Measurements from ENCODE around the gene CEACAM21. TPM values are rescaled to one million over a fixed set of nuclear protein-coding genes. Genes with fewer than 3 reads are reported as not detected.

Gene CEACAM21
- total and polyA plus RNA-seq, 4 donors: 5.1 to 11.9 (median 11.0) TPM

- 67% methylated on average over 6 of the region's 7 CpGs for WGBS (ENCODE audit: insufficient coverage)
- H3K4me1 ChIP-seq (ENCODE audit: control insufficient read depth, insufficient read depth, low read length): no peaks in the 10 kb centered on the region
- no peak for DNase-seq (ENCODE audit: low read depth in 4 of 6, low spot score in 6 of 6)
- H3K36me3 ChIP-seq (ENCODE audit: control insufficient read depth, insufficient read depth, low read length): no peaks in the 10 kb centered on the region
- H3K4me3 ChIP-seq (ENCODE audit: low read depth, low read length): no peak overlapping the region
- no peak overlapping the region for H3K27ac ChIP-seq (ENCODE audit: low read depth, low read length)
- no peaks in the 10 kb centered on the region for H3K9me3 ChIP-seq (ENCODE audit: control insufficient read depth, insufficient read depth, low read length)
- peaks cover under 1% of the 10 kb centered on the region for H3K27me3 ChIP-seq (ENCODE audit: control insufficient read depth, insufficient read depth, low read length)
These were observed 45.7 kb downstream of the CEACAM21 start for GRCh38 chr19:41621654-41622053.

DNA sequence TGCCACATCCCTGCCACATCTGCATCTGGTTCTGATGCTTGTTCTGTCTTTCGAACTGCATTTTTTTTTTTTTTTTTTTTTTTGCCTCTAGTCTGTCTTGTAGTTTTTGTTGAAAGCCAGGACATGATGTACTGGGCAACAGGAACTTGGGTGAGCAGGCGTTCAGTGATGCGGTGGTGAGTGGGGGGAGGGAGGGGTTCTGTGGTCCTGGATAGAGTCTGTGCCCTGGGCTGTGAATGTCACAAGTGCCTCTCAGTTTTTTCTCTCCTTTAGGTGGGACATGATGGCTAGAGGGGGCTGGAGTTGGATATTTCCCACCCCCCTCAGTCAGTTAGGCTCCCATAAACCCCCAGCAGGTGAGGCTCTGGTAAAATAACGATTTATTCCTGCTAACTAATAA lies 47.4 kb downstream of the CEACAM21 start:
- Histone ChIP-seq H3K9me3 (ENCODE audit: control insufficient read depth, insufficient read depth, low read length) (no peaks in the 10 kb centered on the region), H3K36me3 (ENCODE audit: control insufficient read depth, insufficient read depth, low read length) (no peaks in the 10 kb centered on the region), H3K4me3 (ENCODE audit: low read depth, low read length) (no peak overlapping the region), H3K4me1 (ENCODE audit: control insufficient read depth, insufficient read depth, low read length) (no peaks in the 10 kb centered on the region), H3K27me3 (ENCODE audit: control insufficient read depth, insufficient read depth, low read length) (peaks cover 8% of the 10 kb centered on the region), H3K27ac (ENCODE audit: low read depth, low read length) (no peak overlapping the region)
- 33% methylated on average over 1 of the region's 4 CpGs for WGBS (ENCODE audit: insufficient coverage)
- DNase-seq (ENCODE audit: low read depth in 4 of 6, low spot score in 6 of 6): no peak

DNA sequence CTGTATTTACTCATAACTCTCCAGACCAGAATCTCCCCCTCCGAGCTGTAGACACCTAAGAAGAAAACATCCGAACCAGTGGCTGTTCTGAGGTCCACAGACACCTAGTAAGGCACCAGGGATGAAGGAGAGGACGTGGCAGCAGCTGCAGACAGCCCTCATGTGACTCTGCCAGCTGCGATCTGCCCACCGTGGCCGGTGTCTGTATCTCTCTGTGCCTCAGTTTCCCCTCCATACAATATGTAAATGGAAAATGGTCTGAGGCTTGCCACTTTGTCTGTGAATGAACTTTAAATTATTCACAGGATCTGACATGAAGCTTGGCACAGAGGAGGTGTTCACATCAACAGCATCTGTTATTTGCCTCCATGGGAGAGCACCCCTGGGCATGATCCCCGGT lies 48.5 kb downstream of the CEACAM21 start:
- H3K4me1 ChIP-seq (ENCODE audit: control insufficient read depth, insufficient read depth, low read length): no peaks in the 10 kb centered on the region
- H3K27ac ChIP-seq (ENCODE audit: low read depth, low read length): no peak overlapping the region
- peaks cover 8% of the 10 kb centered on the region for H3K27me3 ChIP-seq (ENCODE audit: control insufficient read depth, insufficient read depth, low read length)
- DNase-seq (ENCODE audit: low read depth in 4 of 6, low spot score in 6 of 6): no peak
- 70% methylated on average over 3 of the region's 7 CpGs for WGBS (ENCODE audit: insufficient coverage)
- no peaks in the 10 kb centered on the region for H3K36me3 ChIP-seq (ENCODE audit: control insufficient read depth, insufficient read depth, low read length)
- H3K4me3 ChIP-seq (ENCODE audit: low read depth, low read length): no peak overlapping the region
- H3K9me3 ChIP-seq (ENCODE audit: control insufficient read depth, insufficient read depth, low read length): no peaks in the 10 kb centered on the region

- H3K27ac ChIP-seq (ENCODE audit: low read depth, low read length): no peak overlapping the region
- no peaks in the 10 kb centered on the region for H3K4me1 ChIP-seq (ENCODE audit: control insufficient read depth, insufficient read depth, low read length)
- no peaks in the 10 kb centered on the region for H3K9me3 ChIP-seq (ENCODE audit: control insufficient read depth, insufficient read depth, low read length)
- no peaks in the 10 kb centered on the region for H3K36me3 ChIP-seq (ENCODE audit: control insufficient read depth, insufficient read depth, low read length)
- H3K4me3 ChIP-seq (ENCODE audit: low read depth, low read length): no peak overlapping the region
- no peak for DNase-seq (ENCODE audit: low read depth in 4 of 6, low spot score in 6 of 6)
- WGBS (ENCODE audit: insufficient coverage): 70% methylated on average over 4 of the region's 4 CpGs
- H3K27me3 ChIP-seq (ENCODE audit: control insufficient read depth, insufficient read depth, low read length): peaks cover 8% of the 10 kb centered on the region
These were observed 49.0 kb downstream of the CEACAM21 start for GRCh38 chr19:41624937-41625336.

GRCh38 chr19:41626278-41626677 lies 50.3 kb downstream of the CEACAM21 start:
- Histone ChIP-seq H3K9me3 (ENCODE audit: control insufficient read depth, insufficient read depth, low read length) (no peaks in the 10 kb centered on the region), H3K27ac (ENCODE audit: low read depth, low read length) (no peak overlapping the region), H3K36me3 (ENCODE audit: control insufficient read depth, insufficient read depth, low read length) (no peaks in the 10 kb centered on the region), H3K4me3 (ENCODE audit: low read depth, low read length) (no peak overlapping the region), H3K4me1 (ENCODE audit: control insufficient read depth, insufficient read depth, low read length) (no peaks in the 10 kb centered on the region), H3K27me3 (ENCODE audit: control insufficient read depth, insufficient read depth, low read length) (peaks cover 8% of the 10 kb centered on the region)
- WGBS (ENCODE audit: insufficient coverage): 74% methylated on average over 2 of the region's 3 CpGs
- no peak for DNase-seq (ENCODE audit: low read depth in 4 of 6, low spot score in 6 of 6)

- WGBS (ENCODE audit: insufficient coverage): 36% methylated on average over 7 of the region's 7 CpGs
- H3K27ac ChIP-seq (ENCODE audit: low read depth, low read length): no peak within 1 kb of the TSS
- H3K4me3 ChIP-seq (ENCODE audit: low read depth, low read length): no peak within 1 kb of the TSS
- no peaks in the 10 kb centered on the region for H3K36me3 ChIP-seq (ENCODE audit: control insufficient read depth, insufficient read depth, low read length)
- peaks cover 8% of the 10 kb centered on the region for H3K27me3 ChIP-seq (ENCODE audit: control insufficient read depth, insufficient read depth, low read length)
- H3K4me1 ChIP-seq (ENCODE audit: control insufficient read depth, insufficient read depth, low read length): no peaks in the 10 kb centered on the region
- no peak for DNase-seq (ENCODE audit: low read depth in 4 of 6, low spot score in 6 of 6)
- no peaks in the 10 kb centered on the region for H3K9me3 ChIP-seq (ENCODE audit: control insufficient read depth, insufficient read depth, low read length)
These were observed 50.9 kb downstream of the CEACAM21 start, which contains the start of gene CEACAM4 for GRCh38 chr19:41626877-41627276. Gene CEACAM4 (minus strand): TSS chr19:41627074. CDS start chr19:41626963, 111 bp downstream.

DNA sequence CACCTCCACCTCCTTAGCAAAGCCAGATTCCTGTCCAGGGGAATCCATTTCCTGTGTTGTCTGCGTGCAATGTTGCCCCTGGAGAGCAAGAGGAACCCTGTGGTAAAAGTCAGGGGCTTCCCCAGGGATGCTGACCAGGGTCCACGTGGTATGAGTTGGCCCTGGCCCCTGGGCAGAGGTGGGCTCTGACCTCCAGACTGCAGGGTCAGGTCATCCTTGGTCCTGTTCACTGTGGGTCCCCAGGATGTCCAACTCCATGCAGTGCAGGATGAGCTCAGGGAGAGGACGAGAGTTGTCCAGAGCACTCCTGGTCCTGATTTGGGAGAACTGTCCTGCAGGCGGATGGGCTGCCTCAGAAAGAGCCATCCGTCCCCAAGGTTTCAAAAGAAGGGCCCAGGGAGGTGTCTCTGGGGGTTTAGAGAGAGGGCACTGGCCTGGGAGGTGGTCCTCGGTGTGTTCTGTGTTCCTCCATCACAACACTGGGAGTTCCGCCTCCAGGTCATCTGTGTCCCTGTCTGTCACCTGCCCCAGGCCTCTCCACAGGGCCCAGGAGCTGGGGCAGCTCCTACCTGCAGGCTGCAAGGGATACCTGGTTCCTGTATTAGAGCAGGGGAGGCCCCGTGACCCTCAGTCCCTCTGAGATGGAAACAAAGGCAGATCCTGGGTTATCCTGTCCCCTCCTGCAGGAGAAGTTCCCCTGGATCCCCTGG lies 52.2 kb downstream of the CEACAM21 start:
- H3K27ac ChIP-seq (ENCODE audit: low read depth, low read length): no peak overlapping the region
- WGBS (ENCODE audit: insufficient coverage): 68% methylated on average over 8 of the region's 8 CpGs

More for the DNA sequence above, 52.2 kb downstream of the CEACAM21 start:
- H3K36me3 ChIP-seq (ENCODE audit: control insufficient read depth, insufficient read depth, low read length): no peaks in the 10 kb centered on the region
- no peak overlapping the region for H3K4me3 ChIP-seq (ENCODE audit: low read depth, low read length)
- no peaks in the 10 kb centered on the region for H3K9me3 ChIP-seq (ENCODE audit: control insufficient read depth, insufficient read depth, low read length)
- no peak for DNase-seq (ENCODE audit: low read depth in 4 of 6, low spot score in 6 of 6)
- H3K4me1 ChIP-seq (ENCODE audit: control insufficient read depth, insufficient read depth, low read length): no peaks in the 10 kb centered on the region
- peaks cover 8% of the 10 kb centered on the region for H3K27me3 ChIP-seq (ENCODE audit: control insufficient read depth, insufficient read depth, low read length)

Other genes with a start within 250 kb of the CEACAM21 start
- gene TGFB1, start 222.2 kb upstream of the CEACAM21 start, total RNA-seq: 1 to 10 TPM; 6.6 to 7.4 TPM
- 10 to 100 TPM; 30.1 to 31.5 TPM for gene TGFB1, start 222.2 kb upstream of the CEACAM21 start, polyA plus RNA-seq (ENCODE audit: insufficient read length in 2 of 2)
- 1 to 10 TPM; 2.4 to 5.6 TPM for gene B9D2, start 212.0 kb upstream of the CEACAM21 start, total RNA-seq
- gene B9D2, start 212.0 kb upstream of the CEACAM21 start, polyA plus RNA-seq (ENCODE audit: insufficient read length in 2 of 2): 1 to 10 TPM; 8.4 to 9.3 TPM
- 10 to 100 TPM in 1 of 2 donors, 1 to 10 TPM in 1; 8.1 to 16.8 TPM for gene TMEM91, start 199.6 kb upstream of the CEACAM21 start, total RNA-seq
- gene TMEM91, start 199.6 kb upstream of the CEACAM21 start, polyA plus RNA-seq (ENCODE audit: insufficient read length in 2 of 2): 10 to 100 TPM; 36.9 to 37.5 TPM
- gene EXOSC5, start 178.8 kb upstream of the CEACAM21 start, total RNA-seq: 10 to 100 TPM in 1 of 2 donors, 1 to 10 TPM in 1; 7.7 to 10.7 TPM
- 10 to 100 TPM; 18.3 to 20.5 TPM for gene EXOSC5, start 178.8 kb upstream of the CEACAM21 start, polyA plus RNA-seq (ENCODE audit: insufficient read length in 2 of 2)
- gene BCKDHA, start 178.3 kb upstream of the CEACAM21 start, total RNA-seq: 10 to 100 TPM; 30.0 to 32.4 TPM
- 10 to 100 TPM; 20.0 to 26.8 TPM for gene BCKDHA, start 178.3 kb upstream of the CEACAM21 start, polyA plus RNA-seq (ENCODE audit: insufficient read length in 2 of 2)
- 1 to 10 TPM in 1 of 2 donors, under 1 TPM in 1; 0.50 to 7.8 TPM for gene B3GNT8, start 148.8 kb upstream of the CEACAM21 start, total RNA-seq
- 1 to 10 TPM in 1 of 2 donors, under 1 TPM in 1; 0.52 to 3.0 TPM for gene B3GNT8, start 148.8 kb upstream of the CEACAM21 start, polyA plus RNA-seq (ENCODE audit: insufficient read length in 2 of 2)
- gene DMAC2, start 136.3 kb upstream of the CEACAM21 start, total RNA-seq: 10 to 100 TPM; 20.3 to 29.2 TPM
- gene DMAC2, start 136.3 kb upstream of the CEACAM21 start, polyA plus RNA-seq (ENCODE audit: insufficient read length in 2 of 2): 10 to 100 TPM; 50.9 to 51.2 TPM
- gene ERICH4, start 133.0 kb upstream of the CEACAM21 start, total RNA-seq: not detected
- gene ERICH4, start 133.0 kb upstream of the CEACAM21 start, polyA plus RNA-seq (ENCODE audit: insufficient read length in 2 of 2): under 1 TPM in 1 of 2 donors, not detected in 1; 0.39 TPM
- 1 to 10 TPM in 1 of 2 donors, under 1 TPM in 1; 0.17 to 1.1 TPM for gene CEACAM4, start 50.9 kb downstream of the CEACAM21 start, total RNA-seq
- gene CEACAM4, start 50.9 kb downstream of the CEACAM21 start, polyA plus RNA-seq (ENCODE audit: insufficient read length in 2 of 2): not detected
- gene CEACAM7, start 112.1 kb downstream of the CEACAM21 start, total RNA-seq: not detected
- gene CEACAM7, start 112.1 kb downstream of the CEACAM21 start, polyA plus RNA-seq (ENCODE audit: insufficient read length in 2 of 2): not detected
- gene CEACAM5, start 132.5 kb downstream of the CEACAM21 start, total RNA-seq: not detected
- gene CEACAM5, start 132.5 kb downstream of the CEACAM21 start, polyA plus RNA-seq (ENCODE audit: insufficient read length in 2 of 2): not detected
- 1 to 10 TPM in 1 of 2 donors, under 1 TPM in 1; 0.33 to 5.7 TPM for gene CEACAM6, start 179.4 kb downstream of the CEACAM21 start, total RNA-seq
- gene CEACAM6, start 179.4 kb downstream of the CEACAM21 start, polyA plus RNA-seq (ENCODE audit: insufficient read length in 2 of 2): under 1 TPM; 0.10 to 0.23 TPM
- gene CEACAM3, start 220.4 kb downstream of the CEACAM21 start, total RNA-seq: 1 to 10 TPM in 1 of 2 donors, not detected in 1; 1.9 TPM
- not detected for gene CEACAM3, start 220.4 kb downstream of the CEACAM21 start, polyA plus RNA-seq (ENCODE audit: insufficient read length in 2 of 2)